DOHH2 (cell line): ENCODE measurements around the gene DMBT1.

Source experiments
- H3F3A ChIP-seq: fragments of 200-600 bp; sonication (generic), shearing (Covaris generic); 2 replicates; pipeline ENCODE4 v1.6.0; 2016; ENCODE audit warnings: antibody characterized with exemption, mild to moderate bottlenecking; ENCODE audit not compliant: control insufficient read depth, insufficient read depth
- H3K27ac ChIP-seq: fragments of 200-600 bp; sonication (generic); 2 replicates; pipeline ENCODE4 v1.5.1; 2014; ENCODE audit warnings: low read depth, mild to moderate bottlenecking, low read length, moderate library complexity
- H3K27me3 ChIP-seq: fragments of 200-600 bp; sonication (generic); 2 replicates; pipeline ENCODE4 v1.6.1; 2014; ENCODE audit warnings: mild to moderate bottlenecking, low read length, mixed read lengths; ENCODE audit not compliant: control insufficient read depth
- H3K36me3 ChIP-seq: fragments of 200-600 bp; sonication (generic); 2 replicates; pipeline ENCODE4 v1.6.1; 2014; ENCODE audit warnings: mild to moderate bottlenecking, low read length, moderate library complexity, mixed read lengths; ENCODE audit not compliant: control insufficient read depth
- H3K4me1 ChIP-seq: fragments of 200-600 bp; sonication (generic); 2 replicates; pipeline ENCODE4 v1.6.1; 2014; ENCODE audit warnings: mild to moderate bottlenecking, low read length, mixed read lengths; ENCODE audit not compliant: control insufficient read depth
- H3K4me2 ChIP-seq: fragments of 200-600 bp; sonication (generic); 2 replicates; pipeline ENCODE4 v1.6.0; 2014; ENCODE audit warnings: mild to moderate bottlenecking, low read length, moderate library complexity
- H3K4me3 ChIP-seq: fragments of 200-600 bp; sonication (generic); 2 replicates; pipeline ENCODE4 v1.5.1; 2014; ENCODE audit warnings: mild to moderate bottlenecking, low read length, mixed read lengths
- H3K79me2 ChIP-seq: fragments of 200-600 bp; sonication (generic); 2 replicates; pipeline ENCODE4 v1.6.1; 2014; ENCODE audit warnings: mild to moderate bottlenecking, low read length, mixed read lengths; ENCODE audit not compliant: control insufficient read depth
- H3K9me2 ChIP-seq: fragments of 200-600 bp; sonication (generic); replicated peaks from 2 replicates; pipeline ENCODE4 v1.6.1; 2014; ENCODE audit warnings: mild to moderate bottlenecking, low read length, mixed read lengths; ENCODE audit not compliant: control insufficient read depth
- H3K9me3 ChIP-seq: fragments of 200-600 bp; sonication (generic); 2 replicates; pipeline ENCODE4 v1.6.1; 2014; ENCODE audit warnings: antibody characterized with exemption, low read length, mixed read lengths; ENCODE audit not compliant: control insufficient read depth, insufficient read depth
- H4K20me1 ChIP-seq: fragments of 200-600 bp; sonication (generic); 2 replicates; pipeline ENCODE4 v1.6.0; 2014; ENCODE audit warnings: low read depth, mild to moderate bottlenecking, antibody characterized with exemption, low read length, moderate library complexity; ENCODE audit not compliant: control insufficient read depth, insufficient read depth
- EZH2phosphoT487 ChIP-seq: fragments of 200-600 bp; sonication (generic); IDR thresholded peaks from 2 replicates; pipeline ENCODE4 v1.6.1; 2017; ENCODE audit warnings: borderline replicate concordance, mild to moderate bottlenecking, antibody characterized with exemption, low read length, moderate library complexity, mixed read lengths
- TF ChIP-seq, protein P1 (sequence below): fragments of 200-600 bp; sonication (generic); IDR thresholded peaks from one replicate; pipeline ENCODE4 v1.5.1; 2014; ENCODE audit warnings: antibody characterized with exemption, mild to moderate bottlenecking, low read depth, low read length; ENCODE audit not compliant: poor library complexity, severe bottlenecking

Gene DMBT1

DNA sequence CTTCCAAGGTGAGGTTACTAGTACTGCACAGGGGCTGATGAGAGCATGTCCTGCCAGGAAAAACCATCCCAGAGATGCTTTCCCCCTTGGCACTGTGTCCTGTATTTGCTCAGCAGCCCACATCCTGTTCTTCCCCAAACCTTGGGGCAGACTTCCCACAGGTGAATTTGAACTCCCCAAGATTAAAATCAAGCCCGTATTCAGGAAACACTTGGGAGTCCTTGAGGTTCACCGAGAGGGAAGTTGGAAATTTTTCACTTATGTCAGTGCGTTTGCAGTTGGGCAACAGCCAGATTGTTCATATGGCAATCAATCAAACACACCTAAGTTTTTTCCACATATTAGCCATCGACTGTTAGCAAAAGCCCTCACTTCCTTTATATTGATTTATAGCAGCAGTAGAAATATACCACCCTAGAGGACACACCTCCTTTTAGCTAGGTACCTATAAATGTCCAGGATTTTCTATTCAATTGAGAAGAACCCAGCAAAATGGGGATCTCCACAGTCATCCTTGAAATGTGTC lies at the start of gene DMBT1:
Gene DMBT1 (plus strand): TSS at position 476 of the 526 bp plus-strand sequence. CDS start 17 bp downstream, at position 493.
- no peaks in the 10 kb centered on the region for H3K36me3 ChIP-seq
- H3K4me2 ChIP-seq, result no peak within 1 kb of the TSS
- H3K27me3 ChIP-seq, result peaks cover 14% of the 10 kb centered on the region

GRCh38 chr10:122513053-122513452 lies 47.5 kb upstream of the DMBT1 start:
- no peaks in the 10 kb centered on the region for H3K36me3 ChIP-seq
- H3K9me2 ChIP-seq, result no peaks in the 10 kb centered on the region
- no peaks in the 10 kb centered on the region for H3K27me3 ChIP-seq
- H3K4me1 ChIP-seq, result no peaks in the 10 kb centered on the region
- H3K4me3 ChIP-seq, result no peak overlapping the region
- no peak for TF ChIP-seq EZH2phosphoT487
- TF ChIP-seq, protein P1, sequence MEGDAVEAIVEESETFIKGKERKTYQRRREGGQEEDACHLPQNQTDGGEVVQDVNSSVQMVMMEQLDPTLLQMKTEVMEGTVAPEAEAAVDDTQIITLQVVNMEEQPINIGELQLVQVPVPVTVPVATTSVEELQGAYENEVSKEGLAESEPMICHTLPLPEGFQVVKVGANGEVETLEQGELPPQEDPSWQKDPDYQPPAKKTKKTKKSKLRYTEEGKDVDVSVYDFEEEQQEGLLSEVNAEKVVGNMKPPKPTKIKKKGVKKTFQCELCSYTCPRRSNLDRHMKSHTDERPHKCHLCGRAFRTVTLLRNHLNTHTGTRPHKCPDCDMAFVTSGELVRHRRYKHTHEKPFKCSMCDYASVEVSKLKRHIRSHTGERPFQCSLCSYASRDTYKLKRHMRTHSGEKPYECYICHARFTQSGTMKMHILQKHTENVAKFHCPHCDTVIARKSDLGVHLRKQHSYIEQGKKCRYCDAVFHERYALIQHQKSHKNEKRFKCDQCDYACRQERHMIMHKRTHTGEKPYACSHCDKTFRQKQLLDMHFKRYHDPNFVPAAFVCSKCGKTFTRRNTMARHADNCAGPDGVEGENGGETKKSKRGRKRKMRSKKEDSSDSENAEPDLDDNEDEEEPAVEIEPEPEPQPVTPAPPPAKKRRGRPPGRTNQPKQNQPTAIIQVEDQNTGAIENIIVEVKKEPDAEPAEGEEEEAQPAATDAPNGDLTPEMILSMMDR, result no peak
- no peaks in the 10 kb centered on the region for H4K20me1 ChIP-seq
- H3K4me2 ChIP-seq, result no peak overlapping the region
- no peaks in the 10 kb centered on the region for H3K79me2 ChIP-seq
- H3F3A ChIP-seq, result no peaks in the 10 kb centered on the region
- no peaks in the 10 kb centered on the region for H3K9me3 ChIP-seq
- no peak overlapping the region for H3K27ac ChIP-seq

More for the DNA sequence above, at the start of gene DMBT1:
- no peaks in the 10 kb centered on the region for H3K9me2 ChIP-seq
- no peaks in the 10 kb centered on the region for H3K4me1 ChIP-seq
- H4K20me1 ChIP-seq, result no peaks in the 10 kb centered on the region
- no peaks in the 10 kb centered on the region for H3F3A ChIP-seq
- no peak within 1 kb of the TSS for H3K27ac ChIP-seq
- TF ChIP-seq EZH2phosphoT487, result no peak
- TF ChIP-seq, protein P1, result no peak
- H3K9me3 ChIP-seq, result no peaks in the 10 kb centered on the region
- no peaks in the 10 kb centered on the region for H3K79me2 ChIP-seq
- no peak within 1 kb of the TSS for H3K4me3 ChIP-seq

DNA sequence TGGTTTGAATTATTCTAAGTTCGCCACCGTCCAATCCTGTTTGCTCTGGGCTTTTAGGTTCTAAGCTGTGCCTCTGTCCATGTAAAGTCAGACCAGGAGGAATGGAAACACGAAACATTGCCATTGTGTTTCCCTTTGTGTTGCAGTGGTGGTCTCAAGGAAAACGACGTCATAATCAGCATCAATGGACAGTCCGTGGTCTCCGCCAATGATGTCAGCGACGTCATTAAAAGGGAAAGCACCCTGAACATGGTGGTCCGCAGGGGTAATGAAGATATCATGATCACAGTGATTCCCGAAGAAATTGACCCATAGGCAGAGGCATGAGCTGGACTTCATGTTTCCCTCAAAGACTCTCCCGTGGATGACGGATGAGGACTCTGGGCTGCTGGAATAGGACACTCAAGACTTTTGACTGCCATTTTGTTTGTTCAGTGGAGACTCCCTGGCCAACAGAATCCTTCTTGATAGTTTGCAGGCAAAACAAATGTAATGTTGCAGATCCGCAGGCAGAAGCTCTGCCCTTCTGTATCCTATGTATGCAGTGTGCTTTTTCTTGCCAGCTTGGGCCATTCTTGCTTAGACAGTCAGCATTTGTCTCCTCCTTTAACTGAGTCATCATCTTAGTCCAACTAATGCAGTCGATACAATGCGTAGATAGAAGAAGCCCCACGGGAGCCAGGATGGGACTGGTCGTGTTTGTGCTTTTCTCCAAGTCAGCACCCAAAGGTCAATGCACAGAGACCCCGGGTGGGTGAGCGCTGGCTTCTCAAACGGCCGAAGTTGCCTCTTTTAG lies 46.3 kb upstream of the DMBT1 start:
- Histone ChIP-seq H4K20me1 (no peaks in the 10 kb centered on the region), H3K27me3 (no peaks in the 10 kb centered on the region), H3K4me3 (no peak overlapping the region), H3K4me2 (no peak overlapping the region), H3K9me2 (no peaks in the 10 kb centered on the region), H3K27ac (no peak overlapping the region), H3F3A (no peaks in the 10 kb centered on the region), H3K36me3 (no peaks in the 10 kb centered on the region), H3K79me2 (no peaks in the 10 kb centered on the region), H3K4me1 (no peaks in the 10 kb centered on the region), H3K9me3 (no peaks in the 10 kb centered on the region)
- no peak for TF ChIP-seq EZH2phosphoT487
- TF ChIP-seq, protein P1, result no peak
